Subcutaneous abdominal adipose tissue (tissue), 5 donors: ENCODE measurements around the gene UBE2S.
"Not testable (repeated sequence)": the region's sequence is repeated elsewhere in the genome, so short reads cannot be mapped to it uniquely, and the experiment has no call there.

Experiments used
- H3K27ac ChIP-seq: one replicate; pipeline ENCODE4 v1.7.0; 2013; ENCODE audit warnings: low read depth, mild to moderate bottlenecking, inconsistent platforms, low read length, moderate library complexity
- H3K27me3 ChIP-seq, 5 donors: one replicate each; pipeline ENCODE4 v1.7.0; 2013; ENCODE audit warnings: low read length in 5 of 5, inconsistent platforms in 1 of 5; ENCODE audit not compliant: control insufficient read depth in 5 of 5, insufficient read depth in 4 of 5
- H3K36me3 ChIP-seq, 5 donors: one replicate each; pipeline ENCODE4 v1.7.0; 2013; ENCODE audit warnings: low read length in 5 of 5; ENCODE audit not compliant: control insufficient read depth in 5 of 5, insufficient read depth in 5 of 5
- H3K4me1 ChIP-seq, 5 donors: one replicate each; pipeline ENCODE4 v1.7.0; 2013; ENCODE audit warnings: low read length in 5 of 5, mild to moderate bottlenecking in 3 of 5, moderate library complexity in 1 of 5; ENCODE audit not compliant: control insufficient read depth in 5 of 5, insufficient read depth in 5 of 5
- H3K4me3 ChIP-seq, 5 donors: one replicate each; pipeline ENCODE4 v1.7.0; 2013; ENCODE audit warnings: low read length in 5 of 5, low read depth in 1 of 5
- H3K9ac ChIP-seq, 5 donors: one replicate each; pipeline ENCODE4 v1.7.0; 2013; ENCODE audit warnings: low read length in 5 of 5, mild to moderate bottlenecking in 4 of 5, moderate library complexity in 3 of 5
- H3K9me3 ChIP-seq, 5 donors: one replicate each; pipeline ENCODE4 v1.7.0; 2013; ENCODE audit warnings: low read length in 5 of 5; ENCODE audit not compliant: control insufficient read depth in 5 of 5
- donor health status: healthy.
- donor health status: healthy.
- donor health status: healthy.
- donor health status: healthy.
- donor health status: healthy.

UBE2S gene

DNA sequence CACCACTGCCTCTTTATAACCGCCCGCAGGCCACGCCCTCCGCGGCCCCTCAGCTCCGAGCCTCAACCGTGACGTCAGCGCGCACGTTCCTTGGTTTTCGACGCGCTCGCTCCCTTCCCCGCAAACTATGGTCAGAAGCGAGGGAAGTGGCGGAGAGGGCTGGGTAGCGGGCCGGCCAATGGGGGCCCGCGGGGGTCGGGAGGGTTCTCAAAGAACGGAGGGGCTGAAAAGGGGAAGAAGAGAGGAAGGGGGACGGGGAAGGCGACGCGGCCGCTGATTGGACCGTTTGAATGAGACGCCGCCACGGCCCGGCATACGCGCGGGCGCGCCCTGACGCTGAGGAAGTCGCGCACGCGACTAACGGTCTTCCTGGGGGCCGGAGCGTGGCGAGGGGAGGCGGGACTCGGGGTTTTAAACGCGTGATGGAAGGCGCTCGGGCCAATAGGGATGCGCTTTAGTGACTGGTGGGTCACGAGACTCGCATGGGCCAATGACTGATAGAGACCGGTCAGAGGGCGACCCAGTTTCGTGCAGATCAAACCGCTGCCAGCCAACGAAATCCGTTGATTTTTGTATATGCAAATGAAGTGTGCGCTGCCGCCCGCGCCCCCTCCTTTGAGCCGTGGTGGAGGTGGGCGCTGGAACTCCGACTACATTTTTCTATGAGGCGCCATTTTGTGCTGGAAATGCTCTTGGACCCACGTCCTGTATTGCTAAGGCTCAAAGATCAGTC is 378 bp upstream of the UBE2S start:
- Histone ChIP-seq H3K4me3 (peak overlapping the region; percentile 70 to 87 (median 76)), H3K27me3 (no peaks in the 10 kb centered on the region), H3K4me1 (peaks cover 0 to 23% (median 18%) of the 10 kb centered on the region in 5 donors), H3K9ac (peak overlapping the region in 4 of 5 donors; percentile 56 to 92 (median 79)), H3K9me3 (no peaks in the 10 kb centered on the region), H3K36me3 (peaks cover 0 to 27% (median 19%) of the 10 kb centered on the region in 5 donors), H3K27ac (peak overlapping the region; percentile 95)

DNA sequence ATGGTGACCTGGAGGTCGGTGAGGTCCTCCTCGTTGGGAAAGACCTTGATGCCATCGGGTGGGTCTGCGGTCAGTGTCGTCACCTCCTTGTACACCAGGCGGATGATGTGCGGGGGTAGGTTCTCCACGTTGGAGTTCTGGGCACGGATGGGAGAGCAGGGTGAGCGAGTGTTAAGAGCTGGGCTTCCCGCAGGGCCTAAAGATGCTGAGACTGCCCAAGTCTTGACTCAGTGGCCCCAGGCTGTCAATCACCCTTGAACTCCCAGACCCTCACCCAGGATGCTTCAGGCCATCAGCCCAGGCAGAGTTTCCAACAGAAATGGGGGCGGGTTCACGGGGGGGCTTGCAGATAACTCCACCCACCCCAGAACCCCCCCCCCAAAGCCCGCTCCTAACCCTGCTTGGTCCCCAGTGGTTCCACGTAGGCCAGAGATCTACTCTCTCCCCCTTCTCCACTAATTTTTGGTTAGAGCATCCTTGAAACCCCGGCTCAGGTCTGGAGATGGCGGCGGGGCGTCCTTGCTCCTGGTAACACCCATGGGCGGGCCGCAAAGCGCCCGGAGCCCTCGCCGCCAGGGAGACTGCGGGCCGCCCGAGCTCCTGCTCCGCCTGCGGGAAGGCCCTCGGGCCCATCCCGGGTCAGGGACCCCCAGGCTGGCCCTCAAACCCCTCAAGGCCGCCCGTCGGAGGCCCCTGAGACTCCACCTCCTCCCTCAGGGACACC is 600 bp downstream of the UBE2S start:
- Histone ChIP-seq H3K9me3 (no peaks in the 10 kb centered on the region), H3K4me3 (peak overlapping the region; percentile 63 to 76 (median 71)), H3K27me3 (no peaks in the 10 kb centered on the region), H3K27ac (peak overlapping the region; percentile 95), H3K36me3 (peaks cover 0 to 37% (median 28%) of the 10 kb centered on the region in 5 donors), H3K4me1 (peaks cover 0 to 23% (median 18%) of the 10 kb centered on the region in 5 donors), H3K9ac (peak overlapping the region in 4 of 5 donors; percentile 82 to 92 (median 88))

DNA sequence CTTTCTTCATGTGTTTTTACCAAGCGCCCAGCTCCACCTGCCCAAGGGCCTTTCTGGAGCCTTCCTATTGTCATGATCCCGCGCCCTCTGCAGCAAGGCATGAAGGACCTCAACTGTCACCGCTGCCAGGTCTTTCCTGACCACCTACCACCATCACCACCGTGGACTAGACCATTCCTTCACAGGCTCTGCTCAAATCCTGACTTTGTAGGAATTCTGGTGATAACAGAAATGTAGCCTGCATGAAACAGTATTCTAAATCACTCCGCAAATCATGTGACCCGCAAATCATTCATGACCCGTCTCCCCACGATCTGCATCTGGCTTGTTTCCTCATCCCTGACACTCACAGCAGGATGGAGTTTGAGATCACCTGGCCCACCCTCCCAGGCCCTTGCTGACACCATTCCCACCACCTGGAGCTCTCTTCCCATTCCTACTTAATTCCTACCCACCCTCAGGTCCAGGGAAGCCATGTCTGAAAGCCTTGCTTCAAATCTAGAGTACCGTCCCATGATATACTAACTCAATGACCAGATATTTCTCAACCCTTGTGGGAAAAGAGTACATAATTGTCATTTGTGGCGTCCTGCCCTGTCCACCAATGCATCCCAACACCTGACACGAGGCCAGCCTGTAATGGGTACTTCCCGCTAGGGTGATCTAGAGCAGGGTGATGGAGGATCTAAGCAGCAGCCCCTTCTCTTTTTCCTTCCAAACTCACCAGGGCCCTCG is 1.3 kb downstream of the UBE2S start:
- Histone ChIP-seq H3K4me3 (peak overlapping the region; percentile 63 to 76 (median 71)), H3K27me3 (no peaks in the 10 kb centered on the region), H3K4me1 (peaks cover 0 to 23% (median 18%) of the 10 kb centered on the region in 5 donors), H3K27ac (no peak overlapping the region), H3K9ac (peak overlapping the region in 3 of 5 donors; percentile 26 to 46 (median 39)), H3K9me3 (no peaks in the 10 kb centered on the region), H3K36me3 (peaks cover 0 to 43% (median 31%) of the 10 kb centered on the region in 5 donors)

DNA sequence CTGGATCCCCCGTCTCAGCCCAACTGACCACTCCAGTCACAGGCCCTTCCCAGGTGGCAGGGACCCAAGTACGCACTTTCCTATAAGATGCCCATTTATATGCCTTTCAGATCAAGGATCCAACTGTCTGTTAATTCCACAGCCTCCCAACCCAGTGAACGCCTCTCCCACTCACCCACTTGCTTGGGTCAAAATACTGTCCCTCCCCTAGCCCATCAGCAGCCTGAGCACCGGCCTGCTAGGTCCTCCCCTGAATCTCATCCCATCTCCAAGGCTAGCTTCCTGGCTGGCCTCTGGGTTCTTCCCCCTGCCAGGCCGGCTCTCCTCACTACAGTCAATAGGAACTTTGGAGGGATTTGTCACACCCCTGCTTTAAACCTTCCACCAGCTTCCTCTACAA is 1.9 kb downstream of the UBE2S start:
- no peak overlapping the region for H3K27ac ChIP-seq
- no peak overlapping the region for H3K4me3 ChIP-seq
- peaks cover 0 to 23% (median 18%) of the 10 kb centered on the region in 5 donors for H3K4me1 ChIP-seq
- no peaks in the 10 kb centered on the region for H3K9me3 ChIP-seq
- peaks cover 0 to 49% (median 37%) of the 10 kb centered on the region in 5 donors for H3K36me3 ChIP-seq
- H3K27me3 ChIP-seq, result no peaks in the 10 kb centered on the region
- H3K9ac ChIP-seq, result peak overlapping the region in 2 of 5 donors; percentile 11 to 39

DNA sequence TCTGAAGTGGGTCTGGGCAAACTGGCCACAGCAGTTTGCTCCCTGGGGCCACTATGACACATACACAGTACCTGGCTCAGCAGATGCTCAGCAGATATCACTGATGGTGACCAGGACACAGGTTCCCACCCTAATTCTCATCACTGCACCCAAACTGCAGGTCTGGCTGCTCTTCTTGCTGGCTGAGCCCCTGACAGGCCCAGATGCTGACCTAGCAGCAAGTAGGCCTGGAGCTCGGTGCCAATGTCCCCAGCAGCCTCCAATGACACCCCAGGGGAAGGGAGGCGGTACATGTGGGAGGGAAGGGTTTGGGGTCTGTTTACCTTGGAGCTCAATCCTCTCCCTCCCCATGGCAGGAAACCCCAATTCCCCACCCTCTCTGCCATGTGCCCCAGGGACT is 5.1 kb downstream of the UBE2S start:
- Histone ChIP-seq H3K4me1 (peaks cover 0 to 17% (median 11%) of the 10 kb centered on the region in 5 donors), H3K4me3 (no peak overlapping the region), H3K27ac (no peak overlapping the region)

DNA sequence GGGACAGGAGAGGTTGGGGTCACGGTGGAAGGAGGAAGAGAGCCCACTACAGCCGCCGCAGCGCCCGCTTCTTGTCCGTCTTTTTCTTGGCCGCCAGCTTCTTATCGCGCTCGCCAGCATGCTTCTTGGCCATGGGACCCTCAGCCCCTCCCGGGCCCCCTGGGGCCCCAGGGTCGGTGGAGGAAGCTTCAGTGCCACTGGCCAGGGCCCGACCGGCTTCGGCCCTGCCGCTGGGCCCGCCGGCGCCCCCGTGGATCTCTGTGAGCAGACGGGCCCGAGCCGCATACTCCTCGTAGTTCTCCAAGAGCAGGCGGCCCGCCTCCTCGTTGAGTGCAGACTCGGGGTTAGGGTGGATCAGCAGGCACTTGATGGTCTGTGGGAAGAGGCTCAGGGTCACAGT is 6.2 kb downstream of the UBE2S start:
- H3K9me3 ChIP-seq, H3K27ac ChIP-seq, H3K4me3 ChIP-seq, H3K27me3 ChIP-seq, H3K9ac ChIP-seq, H3K4me1 ChIP-seq: not testable (repeated sequence)
- peaks cover 0 to 52% (median 41%) of the 10 kb centered on the region in 5 donors for H3K36me3 ChIP-seq

More for the DNA sequence above, 5.1 kb downstream of the UBE2S start:
- Histone ChIP-seq H3K9me3 (no peaks in the 10 kb centered on the region), H3K36me3 (peaks cover 0 to 53% (median 41%) of the 10 kb centered on the region in 5 donors), H3K27me3 (no peaks in the 10 kb centered on the region), H3K9ac (no peak overlapping the region)

DNA sequence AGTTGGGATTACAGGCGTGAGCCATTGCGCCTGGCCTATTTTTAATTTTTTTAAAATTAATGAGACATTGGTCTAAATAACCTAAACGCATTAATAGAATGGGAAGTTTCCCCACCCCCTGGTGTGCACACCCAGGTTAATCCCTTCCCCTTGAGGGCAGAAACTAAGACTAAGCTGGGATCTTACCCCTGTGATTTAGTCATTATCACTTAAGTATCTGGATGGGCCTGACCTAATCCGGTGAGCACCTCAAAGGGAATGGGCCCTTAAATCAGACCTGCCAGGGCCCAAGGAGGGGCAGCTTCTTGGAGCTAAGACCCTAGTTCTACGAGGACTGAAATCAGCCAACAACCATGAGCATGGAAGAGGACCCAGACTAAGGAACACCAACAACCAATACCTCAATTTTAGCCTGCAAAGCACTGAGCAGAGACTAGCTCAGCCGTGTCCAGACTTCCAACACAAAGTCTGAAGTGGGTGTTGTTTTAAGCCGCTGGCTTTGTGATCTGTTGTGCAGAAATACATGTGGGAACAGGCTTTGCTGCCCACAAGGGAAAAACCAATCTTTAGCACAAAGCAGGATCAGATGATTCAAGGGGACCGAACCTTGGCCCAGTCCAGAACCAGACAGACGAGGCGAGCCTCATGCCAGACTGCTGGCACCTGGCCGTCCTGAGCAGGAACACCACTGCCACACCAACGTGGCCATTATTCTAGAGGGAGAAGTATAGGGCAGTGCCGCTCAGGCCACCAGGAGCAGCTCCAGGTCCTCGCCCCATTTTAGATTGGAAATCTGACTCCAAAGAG is 7.1 kb downstream of the UBE2S start:
- Histone ChIP-seq H3K4me3 (no peak overlapping the region), H3K27me3 (no peaks in the 10 kb centered on the region), H3K9me3 (no peaks in the 10 kb centered on the region), H3K4me1 (no peaks in the 10 kb centered on the region), H3K9ac (no peak overlapping the region), H3K27ac (no peak overlapping the region), H3K36me3 (peaks cover 0 to 43% (median 35%) of the 10 kb centered on the region in 5 donors)

DNA sequence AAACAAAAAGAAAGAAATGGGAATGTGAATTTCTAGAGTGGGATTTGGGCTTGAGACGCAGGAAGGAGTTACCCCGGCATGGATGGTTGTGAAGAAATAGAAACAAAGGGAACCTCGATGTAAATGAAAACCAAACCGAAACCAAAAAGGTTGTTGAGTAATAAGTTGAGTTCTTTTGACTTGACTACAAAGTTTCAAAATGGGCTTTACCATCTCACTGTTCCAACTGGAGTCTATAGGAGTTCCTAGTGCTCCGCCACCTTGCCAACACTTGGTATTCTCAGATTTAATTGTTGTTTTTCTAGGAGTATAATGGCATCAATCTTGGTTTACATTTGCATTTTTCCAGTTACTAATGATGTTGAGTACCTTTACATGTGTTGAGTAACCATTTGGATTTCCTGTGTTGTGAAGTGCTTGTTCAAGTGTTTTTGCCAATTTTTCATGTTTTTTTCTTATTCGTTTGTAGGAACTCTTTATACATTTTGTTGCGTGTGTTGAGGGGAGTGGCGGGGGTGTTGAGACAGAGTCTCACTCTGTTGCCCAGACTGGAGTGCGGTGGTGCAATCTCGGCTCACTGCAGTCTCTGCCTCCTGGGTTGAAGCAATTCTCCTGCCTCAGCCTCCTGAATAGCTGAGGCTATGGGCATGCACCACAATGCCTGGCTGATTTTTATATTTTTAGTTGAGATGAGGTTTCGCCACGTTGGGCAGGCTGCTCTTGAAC is 9.2 kb downstream of the UBE2S start:
- no peak overlapping the region for H3K27ac ChIP-seq

More for the DNA sequence above, 9.2 kb downstream of the UBE2S start:
- H3K36me3 ChIP-seq, result peaks cover 0 to 29% (median 26%) of the 10 kb centered on the region in 5 donors
- no peak overlapping the region for H3K4me3 ChIP-seq
- no peaks in the 10 kb centered on the region for H3K9me3 ChIP-seq
- H3K9ac ChIP-seq, result no peak overlapping the region
- H3K4me1 ChIP-seq, result no peaks in the 10 kb centered on the region
- H3K27me3 ChIP-seq, result no peaks in the 10 kb centered on the region
